K562 (cell line): ENCODE measurements around the gene MAN2B1. TPM values are rescaled to one million over a fixed set of nuclear protein-coding genes. Genes with fewer than 3 reads are reported as not detected.
A peak's percentile ranks its signal among the peaks of the same experiment; 100 is the strongest.

Experiments used
- ATF4 ChIP-seq: fragments of 450-650 bp; formaldehyde crosslinking; IDR thresholded peaks from 2 replicates; pipeline ENCODE4 v1.4.0; 2022; ENCODE audit warnings: mild to moderate bottlenecking, moderate library complexity
- CCNT2 ChIP-seq: IDR thresholded peaks from 2 replicates; pipeline ENCODE4 v1.6.1; 2011; ENCODE audit warnings: borderline replicate concordance, low read depth, mild to moderate bottlenecking, moderate library complexity, mixed read lengths, low read length; ENCODE audit not compliant: insufficient read length; ENCODE audit errors: extremely low read depth
- CHAMP1 ChIP-seq: fragments of 450-650 bp; IDR thresholded peaks from 2 replicates; pipeline ENCODE4 v1.6.1; 2016; ENCODE audit warnings: mild to moderate bottlenecking
- CHD2 ChIP-seq: IDR thresholded peaks from 2 replicates; pipeline ENCODE4 v1.6.1; 2011; ENCODE audit warnings: low read depth, low read length
- CTBP1 ChIP-seq: fragments of 450-650 bp; IDR thresholded peaks from 2 replicates; pipeline ENCODE4 v1.6.1; 2016; ENCODE audit warnings: borderline replicate concordance
- DMBX1 ChIP-seq: fragments of 250-450 bp; sonication (Bioruptor Pico); IDR thresholded peaks from 2 replicates; pipeline ENCODE4 v1.8.0; 2022; ENCODE audit warnings: inconsistent platforms, mild to moderate bottlenecking, moderate library complexity, borderline replicate concordance
- E2F1 ChIP-seq: sonication (generic); formaldehyde crosslinking; IDR thresholded peaks from 2 replicates; pipeline ENCODE4 v1.8.1; 2023; ENCODE audit warnings: mild to moderate bottlenecking, missing genetic modification reagents, moderate library complexity
- E2F5 ChIP-seq: sonication (generic); formaldehyde crosslinking; IDR thresholded peaks from 2 replicates; pipeline ENCODE4 v1.8.0; 2022; ENCODE audit warnings: mild to moderate bottlenecking, missing genetic modification reagents
- GATAD2A ChIP-seq: fragments of 450-650 bp; IDR thresholded peaks from 2 replicates; pipeline ENCODE4 v1.6.1; 2017
- HBP1 ChIP-seq: fragments of 450-650 bp; formaldehyde crosslinking; IDR thresholded peaks from 2 replicates; pipeline ENCODE4 v1.4.0; 2022; ENCODE audit warnings: missing genetic modification characterization
- MCM2 ChIP-seq: fragments of 450-650 bp; IDR thresholded peaks from 2 replicates; pipeline ENCODE4 v1.6.1; 2017; ENCODE audit warnings: low read depth, mild to moderate bottlenecking
- NCOA2 ChIP-seq, 2 experiments: fragments of 450-650 bp; IDR thresholded peaks; 2 replicates each; pipeline ENCODE4 v1.6.1; 2018; ENCODE audit warnings: mild to moderate bottlenecking in 2 of 2, moderate library complexity in 1 of 2; ENCODE audit not compliant: partially characterized antibody in 2 of 2
- NONO ChIP-seq, 2 experiments: fragments of 200-400 bp in 1 of 2; fragments of 450-650 bp in 1 of 2; formaldehyde crosslinking in 1 of 2; IDR thresholded peaks; 2 replicates each; pipeline ENCODE4 v1.6.1; 2017; ENCODE audit warnings: low read depth in 2 of 2, mild to moderate bottlenecking in 2 of 2, moderate library complexity in 2 of 2, low read length in 1 of 2
- PHB ChIP-seq: fragments of 250-450 bp; sonication (Bioruptor Pico); IDR thresholded peaks from 2 replicates; pipeline ENCODE4 v1.5.0; 2021
- PHF20 ChIP-seq: fragments of 450-650 bp; IDR thresholded peaks from 2 replicates; pipeline ENCODE4 v1.6.1; 2018; ENCODE audit not compliant: partially characterized antibody
- POLR2A ChIP-seq: fragments of 450-650 bp; conservative IDR thresholded peaks from 2 replicates; pipeline ENCODE4 v1.6.1; 2016
- RBFOX2 ChIP-seq: fragments of 200-400 bp; formaldehyde crosslinking; IDR thresholded peaks from 2 replicates; pipeline ENCODE4 v1.6.1; 2017; ENCODE audit warnings: low read depth, mild to moderate bottlenecking, low read length, moderate library complexity
- SRSF1 ChIP-seq: fragments of 200-400 bp; formaldehyde crosslinking; IDR thresholded peaks from 2 replicates; pipeline ENCODE4 v1.6.1; 2017; ENCODE audit warnings: mild to moderate bottlenecking, low read depth, low read length, moderate library complexity
- STAT5B ChIP-seq: fragments of 250-450 bp; sonication (Bioruptor Pico); IDR thresholded peaks from 2 replicates; pipeline ENCODE4 v1.8.0; 2021; ENCODE audit warnings: mild to moderate bottlenecking, inconsistent platforms
- TCF7 ChIP-seq: sonication (generic); IDR thresholded peaks from 2 replicates; pipeline ENCODE4 v1.6.1; 2016; ENCODE audit warnings: antibody characterized with exemption, borderline replicate concordance
- polyA plus RNA-seq, 8 experiments: library from polyadenylated mRNA; depleted of rRNA in 4 of 8; stranded (reverse) in 5 of 8; unstranded in 3 of 8; fragments of >200 nt; fragmentation: Nextera tagmentation in 2 of 8; fragmentation: Illumina TruSeq in 1 of 8; extraction: Ambion mirVana in 2 of 8; extraction: Trizol in 1 of 8; gene quantifications; 2 replicates each; pipeline versions ENCODE4 v1.2.1 to v1.2.3, GENCODE V29; 2011 to 2014; ENCODE audit warnings: inconsistent platforms in 1 of 8, missing spikeins in 1 of 8
- total RNA-seq, 7 experiments: library from RNA; depleted of rRNA in 6 of 7; stranded (reverse); fragments of >200 nt in 6 of 7; fragmentation: Illumina TruSeq in 2 of 7; extraction: Trizol in 2 of 7; gene quantifications; 2 replicates each; pipeline versions ENCODE4 v1.2.1 to v1.2.3, GENCODE V29; 2011 to 2021; ENCODE audit warnings: low replicate concordance in 1 of 7

The MAN2B1 gene
- total and polyA plus RNA-seq, 9 of the 15 experiments (the other 6 are each of a cell fraction or from before 2014, with no cell fraction given) = 0.59 to 33.8 (median 11.4) TPM

- TF ChIP-seq ATF4 (CRISPR knock-in tag) (peak; percentile 17; the same call in 1 of the 2 replicates), PHB (CRISPR knock-in tag) (no peak), GATAD2A (no peak), NCOA2 (IDR thresholded peaks at IDR 0.05; ENCODE audit: partially characterized antibody in 2 of 2) (no peak), CHAMP1 (no peak), STAT5B (CRISPR knock-in tag) (no peak), CHD2 (peak; percentile 71), E2F5 (no peak), DMBX1 (CRISPR knock-in tag) (peak; percentile 27; the same call in 1 of the 2 replicates), SRSF1 (no peak), PHF20 (peak; percentile 90), CCNT2 (no peak), CTBP1 (peak; percentile 76), POLR2A (peak; percentile 94), E2F1 (CRISPR knock-in tag) (no peak; the same call in none of the 2 replicates), HBP1 (CRISPR knock-in tag) (peak; percentile 18; the same call in 1 of the 2 replicates), MCM2 (no peak), TCF7 (peak; percentile 8; the same call in 1 of the 2 replicates), NONO (IDR thresholded peaks at IDR 0.05; ENCODE audit: low read depth in 2 of 2, low read length in 1 of 2) (no peak; a peak in 1 of 4 replicates), RBFOX2 (peak; percentile 96)
Observed at GRCh38 chr19:12681074-12681987, 14.8 kb upstream of the MAN2B1 start, which contains the start of gene DHPS (continued).
